ENCODE data around the gene REPS1.

- no peak for TF ChIP-seq CTCF (IDR thresholded peaks at IDR 0.05)
- no peak for TF ChIP-seq POLR2A (IDR thresholded peaks at IDR 0.05)
These were observed 91.0 kb downstream of the REPS1 start for GRCh38 chr6:138897031-138897430.

Data from prostate gland (tissue), 2 donors.